AG04450 (cell line): ENCODE data around the gene TSHR. TPM values are rescaled to one million over a fixed set of nuclear protein-coding genes. Genes with fewer than 3 reads are reported as not detected.
"Not testable (repeated sequence)": the region's sequence is repeated elsewhere in the genome, so short reads cannot be mapped to it uniquely, and the experiment has no call there.

Source experiments
- CTCF ChIA-PET: fragments of 300-600, 350-600 bp; formaldehyde crosslinking; extraction: SDS; loops from one replicate; lab custom pipeline; 2022; ENCODE audit warnings: antibody characterized with exemption, inconsistent platforms; lab: Charles Lee
- POLR2A ChIA-PET: fragments of 350-600 bp; formaldehyde crosslinking; extraction: SDS; loops from one replicate; lab custom pipeline; 2021; ENCODE audit warnings: antibody characterized with exemption, inconsistent platforms; lab: Yijun Ruan, JAX
- DNase-seq: peaks from one replicate; pipeline ENCODE4 v3.0.0-alpha.2; 2011; ENCODE audit warnings: low read depth, low spot score
- H3K27ac ChIP-seq: one replicate; pipeline ENCODE4 v1.5.1; 2012; ENCODE audit warnings: low read depth, low read length, control low read depth
- H3K27me3 ChIP-seq: one replicate; pipeline ENCODE4 v1.6.0; 2012; ENCODE audit warnings: low read length; ENCODE audit not compliant: control insufficient read depth, insufficient read depth
- H3K4me3 ChIP-seq: 2 replicates; pipeline ENCODE4 v1.5.1; 2011; ENCODE audit warnings: mild to moderate bottlenecking, low read depth, low read length, control low read depth
- H3K9me3 ChIP-seq: 2 replicates; pipeline ENCODE4 v1.5.1; 2012; ENCODE audit warnings: low read length; ENCODE audit not compliant: control insufficient read depth, insufficient read depth
- polyA plus RNA-seq: library from polyadenylated mRNA; depleted of rRNA; stranded (reverse); fragments of >200 nt; gene quantifications from 2 replicates; pipeline ENCODE4 v1.2.3, GENCODE V29; 2011
- TF ChIP-seq, protein P1 (sequence below): IDR thresholded peaks from 2 replicates; pipeline ENCODE4 v1.5.1; 2011; ENCODE audit warnings: low read depth, low read length, control low read depth, inconsistent platforms

The TSHR gene
- polyA plus RNA-seq, 1 experiment: not detected

DNA sequence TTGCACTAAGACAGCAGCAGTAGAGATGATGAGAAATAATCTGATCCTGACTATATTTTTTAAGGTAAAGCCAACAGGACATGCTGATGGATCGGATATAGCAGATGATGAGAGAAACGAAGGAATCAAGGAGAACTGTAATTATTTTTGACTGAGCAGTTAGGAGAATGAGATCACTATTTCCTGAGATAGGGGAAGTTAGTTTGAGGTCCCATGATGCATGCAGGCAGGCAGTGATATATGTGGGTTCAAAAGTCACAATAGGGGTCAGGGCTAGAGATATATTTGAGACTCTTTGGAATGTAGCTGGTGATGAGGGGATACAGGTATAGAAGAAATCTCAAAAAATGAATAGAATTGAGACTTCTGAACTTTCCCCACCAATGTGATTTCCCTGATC lies 157.8 kb downstream of the TSHR start:
- Histone ChIP-seq H3K9me3 (no peaks in the 10 kb centered on the region), H3K27me3 (no peaks in the 10 kb centered on the region), H3K4me3 (no peak overlapping the region), H3K27ac (no peak overlapping the region)
- DNase-seq: no peak
- TF ChIP-seq, protein P1, sequence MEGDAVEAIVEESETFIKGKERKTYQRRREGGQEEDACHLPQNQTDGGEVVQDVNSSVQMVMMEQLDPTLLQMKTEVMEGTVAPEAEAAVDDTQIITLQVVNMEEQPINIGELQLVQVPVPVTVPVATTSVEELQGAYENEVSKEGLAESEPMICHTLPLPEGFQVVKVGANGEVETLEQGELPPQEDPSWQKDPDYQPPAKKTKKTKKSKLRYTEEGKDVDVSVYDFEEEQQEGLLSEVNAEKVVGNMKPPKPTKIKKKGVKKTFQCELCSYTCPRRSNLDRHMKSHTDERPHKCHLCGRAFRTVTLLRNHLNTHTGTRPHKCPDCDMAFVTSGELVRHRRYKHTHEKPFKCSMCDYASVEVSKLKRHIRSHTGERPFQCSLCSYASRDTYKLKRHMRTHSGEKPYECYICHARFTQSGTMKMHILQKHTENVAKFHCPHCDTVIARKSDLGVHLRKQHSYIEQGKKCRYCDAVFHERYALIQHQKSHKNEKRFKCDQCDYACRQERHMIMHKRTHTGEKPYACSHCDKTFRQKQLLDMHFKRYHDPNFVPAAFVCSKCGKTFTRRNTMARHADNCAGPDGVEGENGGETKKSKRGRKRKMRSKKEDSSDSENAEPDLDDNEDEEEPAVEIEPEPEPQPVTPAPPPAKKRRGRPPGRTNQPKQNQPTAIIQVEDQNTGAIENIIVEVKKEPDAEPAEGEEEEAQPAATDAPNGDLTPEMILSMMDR: no peak
- ChIA-PET POLR2A (no interaction called here), CTCF (no interaction called here)

DNA sequence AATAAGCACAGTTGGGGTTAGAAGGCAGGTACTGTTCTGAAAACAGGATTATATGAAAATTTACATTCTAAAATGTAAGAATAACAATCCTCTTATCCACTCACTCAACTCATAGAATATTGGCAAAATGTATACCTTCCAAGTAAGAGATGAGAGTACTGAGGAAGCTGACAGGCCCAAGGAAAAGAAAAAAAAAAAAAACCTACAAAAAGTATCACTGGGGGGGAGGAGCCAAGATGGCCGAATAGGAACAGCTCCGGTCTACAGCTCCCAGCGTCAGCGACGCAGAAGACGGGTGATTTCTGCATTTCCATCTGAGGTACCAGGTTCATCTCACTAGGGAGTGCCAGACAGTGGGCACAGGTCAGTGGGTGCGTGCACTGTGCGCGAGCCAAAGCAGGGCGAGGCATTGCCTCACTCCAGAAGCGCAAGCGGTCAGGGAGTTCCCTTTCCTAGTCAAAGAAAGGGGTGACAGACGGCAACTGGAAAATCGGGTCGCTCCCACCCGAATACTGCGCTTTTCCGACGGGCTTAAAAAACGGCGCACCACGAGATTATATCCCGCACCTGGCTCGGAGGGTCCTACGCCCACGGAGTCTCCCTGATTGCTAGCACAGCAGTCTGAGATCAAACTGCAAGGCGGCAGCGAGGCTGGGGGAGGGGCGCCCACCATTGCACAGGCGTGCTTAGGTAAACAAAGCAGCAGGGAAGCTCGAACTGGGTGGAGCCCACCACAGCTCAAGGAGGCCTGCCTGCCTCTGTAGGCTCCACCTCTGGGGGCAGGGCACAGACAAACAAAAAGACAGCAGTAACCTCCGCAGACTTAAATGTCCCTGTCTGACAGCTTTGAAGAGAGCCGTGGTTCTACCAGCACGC lies 158.8 kb downstream of the TSHR start:
- DNase-seq, H3K27me3 ChIP-seq, H3K27ac ChIP-seq, H3K4me3 ChIP-seq, H3K9me3 ChIP-seq, POLR2A ChIA-PET, CTCF ChIA-PET: not testable (repeated sequence)

DNA sequence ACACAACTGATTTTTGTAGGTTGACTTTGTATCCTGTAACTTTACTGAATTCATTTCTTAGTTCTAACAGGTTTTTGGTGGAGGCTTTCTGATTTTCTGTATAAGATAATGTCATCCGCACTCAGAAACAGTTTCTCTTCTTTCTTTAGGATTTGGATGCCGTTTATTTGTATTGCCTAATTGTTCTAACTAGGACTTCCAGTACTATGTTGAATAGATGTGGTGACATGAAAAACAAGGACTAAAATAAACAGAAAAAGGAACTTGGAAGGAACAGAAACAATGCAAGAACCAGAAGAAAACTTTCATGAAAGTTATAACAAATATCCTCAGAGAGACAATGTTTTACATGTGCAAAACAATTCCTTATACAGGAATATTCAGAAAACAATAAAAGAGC lies 165.1 kb downstream of the TSHR start:
- Histone ChIP-seq H3K9me3 (no peaks in the 10 kb centered on the region), H3K27me3 (no peaks in the 10 kb centered on the region), H3K4me3 (no peak overlapping the region), H3K27ac (no peak overlapping the region)
- TF ChIP-seq, protein P1: no peak
- no peak for DNase-seq
- CTCF ChIA-PET: no interaction called here
- POLR2A ChIA-PET: no interaction called here

DNA sequence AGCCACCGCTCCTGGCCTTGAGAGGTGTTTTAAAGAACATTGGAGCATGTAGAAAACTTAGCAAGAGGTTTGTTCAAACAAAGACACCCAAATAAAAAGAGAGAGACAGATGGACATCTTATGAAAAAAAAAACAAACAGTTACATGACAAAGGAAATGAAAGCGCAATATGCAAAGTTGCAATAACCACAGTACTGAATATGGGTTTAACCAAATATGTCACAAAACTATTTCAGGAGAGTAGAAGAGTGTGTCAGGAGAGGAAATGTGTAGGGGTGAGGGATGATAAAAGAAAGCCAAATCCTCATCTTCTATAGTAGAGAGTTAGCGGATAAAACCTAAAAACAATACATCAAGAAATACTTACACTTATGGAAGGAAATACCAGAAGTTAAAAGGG lies 166.9 kb downstream of the TSHR start:
- no peak overlapping the region for H3K27ac ChIP-seq
- no peak overlapping the region for H3K4me3 ChIP-seq
- CTCF ChIA-PET: no interaction called here
- no peaks in the 10 kb centered on the region for H3K9me3 ChIP-seq
- TF ChIP-seq, protein P1: no peak
- no peaks in the 10 kb centered on the region for H3K27me3 ChIP-seq
- DNase-seq: no peak
- POLR2A ChIA-PET: no interaction called here

DNA sequence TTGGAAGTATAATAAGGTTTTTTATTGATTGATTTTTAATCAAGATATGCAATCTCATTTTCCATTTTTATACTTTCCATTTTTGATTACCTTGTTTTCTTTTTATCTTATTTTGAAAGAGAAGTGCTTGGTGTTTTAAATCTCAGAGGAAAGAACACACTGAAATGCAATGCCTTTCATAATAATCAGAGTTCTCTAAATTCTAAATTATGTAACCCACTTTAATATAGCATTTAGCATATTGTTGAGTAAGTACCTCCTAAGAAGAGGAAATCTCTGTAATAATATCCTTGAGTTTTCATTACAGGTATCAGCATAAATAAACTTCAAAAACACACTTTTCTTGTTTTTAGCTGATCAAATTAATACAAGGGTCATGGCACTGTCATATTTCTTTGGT lies 168.4 kb downstream of the TSHR start:
- ChIA-PET POLR2A (no interaction called here), CTCF (no interaction called here)
- Histone ChIP-seq H3K4me3 (no peak overlapping the region), H3K27ac (no peak overlapping the region), H3K27me3 (no peaks in the 10 kb centered on the region), H3K9me3 (no peaks in the 10 kb centered on the region)
- no peak for DNase-seq
- TF ChIP-seq, protein P1: no peak
